ES-I3 (cell line): ENCODE data around the gene NT5C1B.

Experiments
- H3K36me3 ChIP-seq: 2 replicates; pipeline ENCODE4 v1.6.1; 2013; ENCODE audit warnings: mild to moderate bottlenecking, low read length, control low read depth, moderate library complexity; ENCODE audit not compliant: insufficient read depth
- H3K4me1 ChIP-seq: 2 replicates; pipeline ENCODE4 v1.6.1; 2013; ENCODE audit warnings: mild to moderate bottlenecking, control low read depth, low read length; ENCODE audit not compliant: insufficient read depth
- H3K9ac ChIP-seq: 2 replicates; pipeline ENCODE4 v1.6.1; 2013; ENCODE audit warnings: low read depth, mild to moderate bottlenecking, low read length, moderate library complexity
- H3K9me3 ChIP-seq: 2 replicates; pipeline ENCODE4 v1.6.1; 2013; ENCODE audit warnings: mild to moderate bottlenecking, low read length, moderate library complexity; ENCODE audit not compliant: control insufficient read depth, insufficient read depth

NT5C1B gene

DNA sequence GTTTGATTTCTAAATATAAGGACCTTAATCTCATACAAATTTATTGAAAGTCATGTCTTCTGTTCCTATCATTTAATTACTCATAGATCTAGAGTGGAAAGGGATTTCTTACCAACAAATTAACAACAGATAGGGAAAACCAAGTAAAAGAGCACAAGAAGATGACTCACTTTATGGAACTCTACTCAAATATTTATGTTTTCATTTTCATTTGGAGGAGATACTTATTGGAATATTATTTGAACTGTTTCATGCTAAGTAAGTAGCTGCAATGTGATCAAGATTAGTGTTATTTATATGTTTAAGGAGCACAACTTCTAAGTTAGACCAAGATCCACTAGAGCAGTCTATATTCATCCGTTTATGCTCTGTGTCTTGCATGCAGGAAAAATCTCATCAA, 1.3 kb downstream of the NT5C1B start:
- no peaks in the 10 kb centered on the region for H3K9me3 ChIP-seq
- H3K36me3 ChIP-seq = no peaks in the 10 kb centered on the region
- no peaks in the 10 kb centered on the region for H3K4me1 ChIP-seq
- no peak overlapping the region for H3K9ac ChIP-seq

DNA sequence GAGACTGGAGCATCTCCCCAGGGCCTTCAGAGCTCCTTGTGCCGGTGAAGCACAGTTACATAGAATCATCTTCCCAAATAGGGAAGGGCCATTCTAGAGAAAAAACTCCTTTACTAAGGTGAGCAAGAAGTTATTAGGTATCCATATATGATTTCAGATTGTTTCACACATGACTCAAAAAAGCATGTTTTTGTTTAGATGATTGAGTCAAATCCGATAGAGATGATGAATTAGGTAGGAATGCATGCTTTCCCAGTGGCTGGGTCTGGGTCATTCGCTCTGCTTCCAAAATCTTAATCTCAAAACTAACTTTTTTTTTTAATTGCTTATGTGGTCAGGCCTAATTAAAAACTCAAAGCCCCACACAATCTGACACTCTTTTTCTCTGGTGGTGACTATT, 3.8 kb downstream of the NT5C1B start:
- no peaks in the 10 kb centered on the region for H3K4me1 ChIP-seq
- no peaks in the 10 kb centered on the region for H3K9me3 ChIP-seq

DNA sequence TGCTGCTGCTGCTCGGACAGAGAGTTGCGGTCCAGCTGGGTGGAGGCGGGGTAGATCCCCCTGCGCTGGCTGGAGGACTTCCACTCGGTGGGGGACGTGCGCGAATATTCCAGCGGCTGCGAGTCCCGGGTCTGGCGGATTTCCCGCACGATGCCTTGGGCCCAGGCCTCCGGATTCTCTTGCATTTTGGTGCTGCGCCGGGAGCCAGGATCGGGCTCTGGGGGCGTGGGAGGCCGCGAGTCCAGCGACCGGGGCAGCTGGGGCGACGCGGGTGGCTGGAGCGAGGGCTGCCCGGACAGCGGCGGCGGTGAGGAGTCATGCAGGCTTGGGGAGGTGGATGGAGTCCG, 4.8 kb downstream of the NT5C1B start:
- H3K9me3 ChIP-seq = no peaks in the 10 kb centered on the region
- H3K4me1 ChIP-seq = no peaks in the 10 kb centered on the region
- no peaks in the 10 kb centered on the region for H3K36me3 ChIP-seq
- H3K9ac ChIP-seq = no peak overlapping the region

More for the DNA sequence above, 3.8 kb downstream of the NT5C1B start:
- Histone ChIP-seq H3K36me3 (no peaks in the 10 kb centered on the region), H3K9ac (no peak overlapping the region)

DNA sequence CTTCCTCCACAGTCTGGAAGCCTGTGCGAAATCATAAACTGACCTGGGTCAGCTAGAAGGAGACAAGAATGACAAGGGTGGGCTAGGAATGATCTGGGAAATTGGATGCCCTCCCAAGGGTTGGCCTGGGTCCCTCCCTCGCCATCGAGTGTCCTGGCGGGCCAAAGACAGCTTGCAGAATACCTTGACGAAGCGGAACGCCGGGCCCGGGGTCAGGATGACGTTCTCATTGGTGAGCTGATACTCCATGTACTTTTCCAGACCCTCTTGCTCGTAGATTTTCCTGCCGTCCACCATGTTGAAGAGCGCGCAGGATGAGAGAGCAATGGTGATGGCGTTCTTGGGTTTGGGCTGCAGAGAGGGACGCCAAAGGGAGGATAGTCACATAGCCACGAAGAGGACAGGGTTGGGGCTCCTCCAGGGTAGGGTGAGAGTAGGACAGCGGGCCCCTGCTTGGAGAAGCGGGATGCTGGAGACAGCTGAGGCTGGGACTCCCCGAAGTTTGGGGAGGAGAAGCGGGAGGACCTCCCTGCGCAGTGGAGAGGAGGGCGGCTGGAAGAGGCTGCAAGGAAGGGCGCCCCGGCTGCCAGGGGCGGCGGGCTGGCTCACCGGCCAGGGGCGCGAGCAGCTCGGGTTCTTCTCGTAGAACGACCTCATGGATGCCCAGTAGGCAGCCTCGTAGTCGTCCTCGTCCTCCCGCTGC, 5.3 kb downstream of the NT5C1B start:
- Histone ChIP-seq H3K9ac (no peak overlapping the region), H3K9me3 (no peaks in the 10 kb centered on the region), H3K4me1 (no peaks in the 10 kb centered on the region), H3K36me3 (no peaks in the 10 kb centered on the region)

DNA sequence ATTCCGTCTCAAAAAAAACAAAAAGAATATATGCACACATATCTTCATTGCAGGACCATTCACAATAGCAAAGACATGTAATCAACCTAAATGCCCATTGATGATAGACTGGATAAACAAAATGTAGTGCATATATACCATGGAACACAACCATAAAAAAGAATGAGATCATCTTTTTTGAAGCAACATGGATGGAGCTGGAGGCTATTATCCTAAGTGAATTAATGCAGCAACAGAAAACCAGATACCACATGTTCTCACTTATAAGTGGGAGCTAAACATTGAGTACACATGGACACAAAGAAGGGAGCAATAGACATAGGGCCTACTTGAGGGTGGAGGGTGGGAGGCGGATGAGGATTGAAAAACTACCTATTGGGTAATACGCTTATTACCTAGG, 8.8 kb downstream of the NT5C1B start:
- Histone ChIP-seq H3K36me3 (no peaks in the 10 kb centered on the region), H3K9me3 (no peaks in the 10 kb centered on the region), H3K9ac (no peak overlapping the region), H3K4me1 (no peaks in the 10 kb centered on the region)

DNA sequence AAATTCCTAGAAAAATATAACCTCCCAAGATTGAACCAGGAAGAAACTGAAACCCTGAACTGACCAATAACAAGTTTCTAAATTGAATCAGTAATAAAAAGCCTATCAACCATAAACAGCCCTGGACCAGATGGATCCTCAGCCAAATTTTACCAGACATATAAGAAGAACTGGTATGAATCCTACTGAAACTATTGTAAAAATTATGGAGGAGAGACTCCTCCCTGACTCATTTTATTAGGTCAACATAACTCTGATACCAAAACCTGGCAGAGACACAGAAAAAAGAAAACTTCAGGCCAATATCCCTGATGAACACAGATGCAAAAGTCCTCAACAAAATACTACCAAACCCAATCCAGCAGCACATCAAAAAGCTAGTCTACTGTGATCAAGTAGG, 11.3 kb downstream of the NT5C1B start:
- no peaks in the 10 kb centered on the region for H3K4me1 ChIP-seq
- no peaks in the 10 kb centered on the region for H3K9me3 ChIP-seq
- H3K36me3 ChIP-seq = no peaks in the 10 kb centered on the region
- no peak overlapping the region for H3K9ac ChIP-seq

DNA sequence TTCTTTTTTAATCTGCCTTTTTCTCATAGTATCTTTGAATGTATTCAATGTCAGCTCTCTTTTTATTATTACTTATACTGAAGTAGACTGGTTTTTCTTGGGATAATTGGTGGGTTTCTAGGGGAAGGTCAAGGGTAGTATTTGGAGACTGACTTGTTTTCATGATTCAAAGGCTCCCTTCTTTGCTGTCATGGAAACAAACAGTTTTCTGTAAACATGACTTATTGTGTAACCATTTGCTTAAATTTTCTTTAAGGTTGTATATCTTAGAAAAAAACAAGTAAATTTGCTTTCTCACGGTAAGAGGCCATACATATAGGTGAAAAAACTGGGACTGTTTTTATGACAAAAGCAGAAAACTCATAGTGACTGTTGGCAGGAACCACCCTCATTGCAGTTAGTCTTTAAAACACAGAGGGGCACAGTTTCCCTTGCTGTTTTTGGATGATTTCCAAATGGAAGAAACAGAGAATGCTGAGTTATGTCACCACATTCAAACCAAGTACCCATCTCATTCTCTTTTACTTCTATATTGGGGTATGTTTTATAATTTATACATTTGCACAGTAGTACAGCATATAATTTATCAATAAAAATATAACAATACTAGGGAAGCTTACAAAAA, 23.1 kb downstream of the NT5C1B start:
- Histone ChIP-seq H3K4me1 (no peaks in the 10 kb centered on the region), H3K9ac (no peak overlapping the region), H3K9me3 (no peaks in the 10 kb centered on the region), H3K36me3 (no peaks in the 10 kb centered on the region)

DNA sequence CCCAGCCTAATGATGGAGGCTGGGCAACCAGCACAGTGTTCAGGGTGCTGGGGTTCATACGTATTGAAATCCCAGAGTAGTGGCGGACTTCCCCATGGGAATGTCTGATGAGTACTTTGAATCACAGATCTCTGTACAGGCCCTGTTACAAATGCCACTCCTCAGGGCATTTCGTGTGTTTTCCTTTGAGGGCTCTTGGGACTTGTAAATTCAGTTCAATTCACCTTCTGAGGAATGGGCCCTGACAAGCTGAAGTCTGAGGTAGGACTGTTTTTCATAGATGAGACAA, 28.6 kb downstream of the NT5C1B start:
- H3K4me1 ChIP-seq = peaks cover 10% of the 10 kb centered on the region; the same call in 1 of the 2 replicates
- H3K9ac ChIP-seq = peak overlapping the region; percentile 94
- no peaks in the 10 kb centered on the region for H3K36me3 ChIP-seq
- no peaks in the 10 kb centered on the region for H3K9me3 ChIP-seq

DNA sequence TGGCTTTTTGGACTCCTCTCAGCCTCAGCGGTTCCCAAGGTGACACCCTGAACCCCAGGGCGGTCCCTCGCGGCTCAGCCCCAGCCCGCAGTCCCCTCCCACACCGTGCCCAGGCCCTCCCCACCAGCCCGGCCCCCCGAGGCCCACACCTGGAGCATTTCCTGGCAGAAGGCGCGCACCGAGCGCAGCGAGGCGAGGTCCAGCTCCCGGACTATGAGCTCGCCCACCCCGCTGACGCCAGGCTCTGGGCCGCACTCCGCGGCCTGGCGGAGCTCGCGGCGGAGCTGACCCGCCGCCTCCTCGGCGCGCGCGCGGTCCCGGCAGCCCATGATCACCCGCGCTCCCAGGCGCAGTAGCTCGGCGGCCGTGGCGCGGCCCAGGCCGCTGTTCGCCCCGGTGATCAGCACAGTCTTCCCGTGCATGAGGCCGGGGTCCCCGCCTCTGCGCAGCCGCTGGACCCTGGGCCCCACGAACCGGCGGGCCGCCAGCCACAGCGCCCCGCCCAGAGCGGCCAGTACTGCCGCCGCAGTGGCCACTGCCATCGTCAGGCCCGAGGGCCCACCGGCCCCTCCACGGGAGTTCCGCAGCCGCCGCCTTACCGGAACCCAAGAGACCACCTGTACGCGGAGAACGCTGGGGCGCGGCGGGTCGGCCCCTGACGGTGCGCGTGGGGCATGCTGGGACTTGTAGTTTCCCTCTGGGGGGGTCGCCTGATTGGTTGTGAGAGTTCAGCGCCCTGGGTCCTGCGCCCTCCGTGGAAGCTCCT, 29.2 kb downstream of the NT5C1B start, which contains the start of gene RDH14:
RDH14 (minus strand) TSS at position 623 of the 766 bp plus-strand sequence; CDS start at position 542, 81 bp downstream.
- peaks cover 10% of the 10 kb centered on the region; the same call in 1 of the 2 replicates for H3K4me1 ChIP-seq
- H3K9me3 ChIP-seq = no peaks in the 10 kb centered on the region
- peaks cover 4% of the 10 kb centered on the region; the same call in 1 of the 2 replicates for H3K36me3 ChIP-seq
- H3K9ac ChIP-seq = peak within 1 kb of the TSS; percentile 94

DNA sequence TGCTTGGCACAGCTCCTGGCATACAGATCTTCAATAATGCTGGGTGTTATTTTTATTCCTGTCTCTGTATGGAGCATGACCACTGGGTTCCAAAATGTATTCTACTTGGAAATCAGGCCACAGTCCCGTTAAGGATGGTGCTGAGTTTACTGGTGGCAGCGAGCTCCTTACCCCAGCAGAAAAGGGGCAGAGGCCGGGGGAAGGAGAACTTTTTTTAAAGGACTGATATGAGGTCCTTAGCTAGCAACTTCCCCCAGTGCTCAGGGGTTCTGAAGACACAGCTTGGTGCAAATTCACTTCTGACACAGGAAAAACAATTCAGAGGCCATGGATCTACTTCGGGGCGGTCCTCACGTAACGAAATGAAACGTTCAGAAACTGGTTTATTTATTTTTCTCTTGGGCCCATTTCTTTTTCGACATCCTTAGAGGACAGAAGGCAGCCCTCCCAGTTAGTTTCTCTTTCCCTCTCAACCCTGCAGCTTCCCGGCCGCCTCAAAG, 29.8 kb downstream of the NT5C1B start:
- H3K9ac ChIP-seq = peak overlapping the region; percentile 94
- H3K9me3 ChIP-seq = no peaks in the 10 kb centered on the region
- peaks cover 10% of the 10 kb centered on the region; the same call in 1 of the 2 replicates for H3K4me1 ChIP-seq
- H3K36me3 ChIP-seq = peaks cover 7% of the 10 kb centered on the region; the same call in 1 of the 2 replicates

DNA sequence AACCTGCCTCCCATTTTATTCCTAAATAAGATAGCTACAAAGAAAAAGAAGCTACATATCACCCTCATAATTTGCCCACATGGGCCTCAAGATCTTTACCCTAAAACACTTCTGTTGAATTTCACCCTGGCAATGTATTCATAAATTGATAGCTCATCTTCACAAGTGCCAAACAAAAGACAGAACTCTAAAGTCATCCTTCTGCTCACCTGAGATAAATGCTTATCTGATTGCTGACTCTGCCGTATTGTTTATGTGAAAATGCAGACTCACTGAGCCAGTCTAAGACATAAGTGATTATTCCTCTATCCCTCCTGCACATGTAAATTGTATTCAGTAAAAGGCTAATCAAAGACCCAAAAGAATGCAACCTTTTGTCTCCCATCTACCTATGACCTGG, 30.9 kb downstream of the NT5C1B start:
- H3K36me3 ChIP-seq = peaks cover 7% of the 10 kb centered on the region; the same call in 1 of the 2 replicates
- peaks cover 10% of the 10 kb centered on the region; the same call in 1 of the 2 replicates for H3K4me1 ChIP-seq
- no peak overlapping the region for H3K9ac ChIP-seq
- H3K9me3 ChIP-seq = no peaks in the 10 kb centered on the region

DNA sequence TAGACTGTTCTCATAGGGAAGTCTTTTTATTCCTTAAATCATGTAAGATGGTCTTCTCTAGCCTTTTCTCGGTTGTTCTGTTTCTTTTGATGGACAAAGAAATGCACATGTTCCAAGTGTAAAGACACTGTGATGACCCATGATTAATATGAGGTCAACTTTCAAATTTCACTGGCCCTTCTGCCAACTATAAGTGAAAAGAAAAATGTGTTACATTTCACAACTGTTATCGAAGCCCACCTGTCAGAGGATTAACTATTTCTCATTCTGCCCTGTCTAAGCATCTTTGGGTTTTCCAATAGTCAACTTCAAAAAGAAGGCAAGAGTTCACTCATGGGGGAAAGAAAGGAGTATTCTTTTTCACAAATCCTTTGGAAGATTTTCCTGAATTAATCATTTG, 32.2 kb downstream of the NT5C1B start:
- Histone ChIP-seq H3K9ac (no peak overlapping the region), H3K4me1 (peaks cover 10% of the 10 kb centered on the region; the same call in 1 of the 2 replicates), H3K36me3 (peaks cover 7% of the 10 kb centered on the region; the same call in 1 of the 2 replicates), H3K9me3 (no peaks in the 10 kb centered on the region)

DNA sequence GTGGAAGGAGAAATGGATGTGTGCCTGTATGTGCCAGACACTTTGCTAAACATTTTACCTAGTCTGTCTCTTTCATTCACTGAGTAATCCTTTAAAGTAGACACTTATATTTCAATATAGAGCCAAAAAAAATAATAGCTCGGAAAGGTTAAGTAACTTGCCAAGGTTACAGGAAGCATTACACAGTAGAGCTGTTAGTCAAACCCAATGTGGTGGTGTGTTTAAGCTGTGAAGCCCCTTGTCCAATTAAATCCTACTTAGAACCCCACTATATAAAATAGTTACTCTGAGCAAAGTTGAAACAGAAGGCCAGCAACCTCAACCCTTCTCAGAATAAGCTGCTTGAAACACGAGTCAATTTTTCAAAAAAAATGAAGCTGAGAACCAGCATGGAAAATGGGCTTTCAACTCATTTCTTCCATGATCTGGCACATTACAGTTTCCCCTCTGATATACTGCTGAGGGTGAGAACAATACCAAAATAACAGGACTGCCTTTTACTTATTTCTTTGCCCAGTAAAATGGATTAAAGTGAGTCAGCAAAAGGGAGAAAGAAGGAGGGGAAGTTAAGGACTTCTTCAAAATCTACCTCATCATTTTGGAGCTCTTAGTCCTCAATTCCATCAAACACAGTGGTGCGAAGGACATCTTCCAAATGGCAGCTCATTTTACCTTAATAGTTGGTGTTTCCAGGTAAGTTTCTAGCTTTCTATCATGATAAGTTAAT, 36.9 kb downstream of the NT5C1B start:
- Histone ChIP-seq H3K9me3 (no peaks in the 10 kb centered on the region), H3K9ac (no peak overlapping the region), H3K36me3 (peaks cover 7% of the 10 kb centered on the region; the same call in 1 of the 2 replicates), H3K4me1 (no peaks in the 10 kb centered on the region)

DNA sequence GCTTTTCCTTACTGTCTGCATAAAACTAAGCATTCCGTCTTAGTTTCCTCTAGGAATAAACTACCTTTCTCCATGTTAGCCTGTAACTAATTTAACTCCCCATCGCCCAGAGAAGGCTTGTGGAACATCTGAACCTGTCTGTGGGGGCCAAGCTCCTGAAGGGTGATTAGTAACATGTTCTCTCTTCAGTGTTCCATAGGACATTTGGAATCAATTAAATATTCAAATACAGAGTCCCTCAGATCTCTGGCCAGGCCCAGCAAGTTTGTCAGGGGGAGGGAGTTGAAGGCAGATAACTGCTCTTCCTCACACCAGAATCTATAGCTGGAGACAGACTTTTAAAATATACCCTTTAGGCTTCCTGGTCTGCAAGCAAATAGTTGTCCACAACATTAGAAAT, 37.7 kb downstream of the NT5C1B start:
- H3K36me3 ChIP-seq = peaks cover 7% of the 10 kb centered on the region; the same call in 1 of the 2 replicates
- no peak overlapping the region for H3K9ac ChIP-seq
- H3K4me1 ChIP-seq = peaks cover 4% of the 10 kb centered on the region; the same call in 1 of the 2 replicates

More for the DNA sequence above, 37.7 kb downstream of the NT5C1B start:
- H3K9me3 ChIP-seq = no peaks in the 10 kb centered on the region
